GM10248 (cell line): ENCODE data around the gene IFT80.

Source experiments
- CTCF ChIA-PET: fragments of 300-600 bp; sonication (Branson Sonifier 250); formaldehyde crosslinking; extraction: SDS; loops from one replicate; lab custom pipeline; 2021; ENCODE audit warnings: antibody characterized with exemption; lab: Yijun Ruan, JAX
- POLR2A ChIA-PET: fragments of 350-650 bp; sonication (Branson Sonifier 250); formaldehyde crosslinking; extraction: SDS; loops from one replicate; lab custom pipeline; 2020; ENCODE audit warnings: antibody characterized with exemption; lab: Yijun Ruan, JAX
- DNase-seq: peaks from one replicate; pipeline ENCODE4 v3.0.0; 2012; ENCODE audit errors: extremely low spot score
- CTCF ChIP-seq: IDR thresholded peaks from 2 replicates; pipeline ENCODE4 v1.5.1; 2012; ENCODE audit warnings: mild to moderate bottlenecking, low read depth; ENCODE audit errors: extremely low read depth, missing control alignments, control extremely low read depth

Gene IFT80

GRCh38 chr3:160279657-160280056 lies 119.4 kb downstream of the IFT80 start:
- TF ChIP-seq CTCF, result no peak
- no peak for DNase-seq
- ChIA-PET POLR2A (no interaction called here), CTCF (interaction anchor here (1.1 to 1.7 kb wide), 4 partner anchors 11 to 247 kb away, joined by 3 to 5 read pairs (median 4); no protein-coding TSS in a partner anchor)

GRCh38 chr3:160278210-160278609 lies 120.8 kb downstream of the IFT80 start:
- ChIA-PET POLR2A (no interaction called here), CTCF (no interaction called here)
- no peak for DNase-seq

GRCh38 chr3:160265088-160265487 lies 133.9 kb downstream of the IFT80 start:
- ChIA-PET CTCF (interaction anchor here (2.2 kb wide), 1 partner anchor 10 kb away, joined by 8 read pairs; no protein-coding TSS in a partner anchor), POLR2A (no interaction called here)
- TF ChIP-seq CTCF, result no peak
- no peak for DNase-seq

More at GRCh38 chr3:160278210-160278609, 120.8 kb downstream of the IFT80 start:
- TF ChIP-seq CTCF, result no peak

- no peak for DNase-seq
- TF ChIP-seq CTCF, result no peak
- ChIA-PET POLR2A (interaction anchor here (0.7 kb wide), 1 partner anchor 351 kb away, joined by 4 read pairs; no protein-coding TSS in a partner anchor), CTCF (interaction anchor here (1.4 kb wide), 1 partner anchor 17 kb away, joined by 3 read pairs; no protein-coding TSS in a partner anchor)
Measured at GRCh38 chr3:160260587-160261270, 138.3 kb downstream of the IFT80 start.

GRCh38 chr3:160259589-160259988 lies 139.4 kb downstream of the IFT80 start:
- TF ChIP-seq CTCF, result no peak
- DNase-seq, result no peak
- ChIA-PET CTCF (interaction anchor here (1.1 kb wide), 1 partner anchor 8 kb away, joined by 3 read pairs; no protein-coding TSS in a partner anchor), POLR2A (no interaction called here)

GRCh38 chr3:160257606-160258005 lies 141.4 kb downstream of the IFT80 start:
- TF ChIP-seq CTCF, result no peak
- ChIA-PET POLR2A (no interaction called here), CTCF (no interaction called here)
- DNase-seq, result no peak
